ENCODE data around the gene LIPA.
A peak's percentile ranks its signal among the peaks of the same experiment; 100 is the strongest.

Gene LIPA

DNA sequence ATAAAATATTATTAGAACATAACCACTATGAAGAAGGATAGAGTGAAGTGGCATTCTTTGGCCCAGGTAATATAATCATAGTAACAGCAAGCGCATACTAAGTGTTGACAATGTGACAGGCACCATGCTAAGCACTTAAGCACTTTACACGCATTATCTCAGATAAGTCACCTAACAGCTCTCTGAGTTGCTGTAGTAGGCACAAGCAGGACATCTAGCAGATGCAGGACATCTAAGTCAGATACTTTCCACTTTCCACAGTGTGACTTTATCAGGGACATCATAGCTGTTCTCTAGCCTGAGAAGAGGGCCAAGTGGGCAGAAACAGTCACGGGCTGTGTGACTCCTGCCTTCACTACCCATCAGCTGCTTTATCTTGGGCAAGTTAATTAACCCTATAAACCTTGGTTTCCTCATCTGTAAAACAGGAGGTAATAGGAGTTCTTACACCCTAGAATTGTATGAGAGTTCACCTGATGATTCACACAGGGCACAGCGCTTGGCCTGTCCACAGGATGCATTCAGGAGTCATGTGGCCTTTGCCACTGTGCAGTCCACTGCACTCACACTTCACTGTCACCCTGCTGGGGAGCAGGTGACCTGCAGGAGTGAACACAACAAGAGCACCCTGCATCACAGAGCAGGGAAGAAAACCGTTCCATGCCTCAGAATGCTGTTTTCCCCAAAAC is 12.5 kb downstream of the LIPA start:
- DNase-seq, result no peak

DNA sequence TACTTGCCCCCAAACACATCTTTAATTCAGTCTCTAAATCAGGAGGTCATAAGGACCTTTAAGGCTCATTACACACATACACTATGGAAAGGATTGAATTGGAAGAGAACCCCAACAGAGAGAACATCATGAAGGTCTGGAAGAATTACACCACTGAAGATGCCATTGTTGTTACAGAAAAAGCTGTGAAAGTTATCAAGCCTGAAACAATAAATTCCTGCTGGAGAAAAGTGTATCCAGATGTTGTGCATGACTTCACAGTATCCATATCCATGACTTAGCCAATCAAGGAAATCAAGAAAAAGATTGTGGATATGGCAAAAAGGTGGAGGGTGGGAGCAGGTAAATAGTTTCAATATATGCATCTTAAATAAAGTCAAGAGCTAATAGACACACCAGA is 13.7 kb downstream of the LIPA start:
- DNase-seq, result no peak

DNA sequence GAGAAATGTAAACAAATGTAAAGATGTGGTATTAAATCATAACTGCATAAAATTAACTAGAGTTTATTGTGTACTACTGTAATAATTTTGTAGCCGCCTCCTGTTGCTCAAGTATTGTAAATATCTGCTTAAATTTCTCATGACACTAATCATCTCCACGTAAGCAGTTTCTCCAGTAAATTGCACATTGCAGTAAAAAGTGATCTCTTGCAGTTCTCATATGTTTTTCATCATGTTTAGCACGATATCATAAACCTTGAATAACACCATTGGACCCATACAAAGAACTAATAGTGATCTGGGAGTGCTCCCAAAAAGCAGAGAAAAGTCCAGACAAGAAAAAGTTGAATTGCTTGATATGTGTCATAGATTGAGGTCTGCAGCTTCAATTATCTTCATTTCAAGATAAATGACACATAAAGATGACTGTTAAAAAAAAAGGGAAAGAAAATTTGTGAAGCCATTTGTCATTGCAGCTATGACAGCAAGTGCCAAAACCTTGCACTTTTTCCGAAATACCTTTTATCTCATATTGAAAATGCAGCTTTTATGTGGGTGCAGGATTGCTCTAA is 15.3 kb downstream of the LIPA start:
- DNase-seq, result no peak

DNA sequence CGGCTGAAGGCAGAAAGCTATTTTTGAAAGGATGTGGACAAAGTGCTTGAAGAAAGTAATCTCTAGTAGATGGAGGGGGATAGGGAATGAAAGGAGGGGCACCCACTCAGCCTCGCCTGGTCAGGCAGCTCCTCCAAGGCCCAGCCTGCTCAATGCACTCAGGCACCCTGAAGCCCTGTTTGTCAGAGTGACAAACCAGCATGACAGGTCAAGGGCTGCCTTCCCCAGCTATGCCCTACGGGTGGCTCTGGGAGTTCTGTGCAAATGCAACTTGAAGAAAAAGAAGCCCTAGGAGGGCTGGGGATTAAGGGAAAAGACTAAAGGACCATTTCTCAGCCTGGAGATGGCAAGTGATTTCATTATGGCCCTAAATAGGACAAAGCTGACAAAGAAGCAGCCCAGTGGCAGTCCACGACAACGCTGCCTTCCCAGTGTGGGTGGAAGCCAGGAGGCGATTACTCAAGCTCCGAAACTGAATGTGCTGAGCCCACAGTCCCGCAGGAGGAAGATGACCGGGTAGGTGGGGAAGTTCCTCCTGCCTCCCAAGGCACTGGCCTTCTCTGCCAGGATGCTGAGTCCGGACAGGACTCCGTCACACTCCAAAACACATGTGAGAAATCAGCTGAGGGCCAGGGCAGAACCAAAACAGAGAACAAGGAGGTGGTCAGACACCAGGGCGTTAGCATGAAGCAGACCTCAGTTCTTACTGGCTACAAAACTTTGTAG is 16.3 kb downstream of the LIPA start:
- no peak for DNase-seq

DNA sequence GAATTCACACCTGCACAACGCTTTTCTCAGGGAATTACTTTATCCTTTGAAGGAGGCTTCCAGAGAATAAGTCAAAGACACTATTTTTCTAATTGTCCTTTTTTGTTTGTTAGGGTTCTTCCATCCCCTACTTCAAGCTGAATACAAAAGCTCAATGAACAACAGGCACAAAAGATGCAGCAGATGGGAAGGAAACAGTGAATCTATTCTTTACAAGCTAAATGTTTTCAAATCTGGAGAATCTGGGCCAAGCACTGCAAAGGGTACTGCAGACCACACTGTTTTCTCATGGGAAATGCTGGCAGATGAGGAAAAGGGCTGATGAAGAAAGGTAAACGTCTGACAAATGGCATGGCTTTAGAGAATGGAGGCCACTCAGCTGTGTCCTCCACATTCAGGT is 18.5 kb downstream of the LIPA start:
- no peak for DNase-seq

DNA sequence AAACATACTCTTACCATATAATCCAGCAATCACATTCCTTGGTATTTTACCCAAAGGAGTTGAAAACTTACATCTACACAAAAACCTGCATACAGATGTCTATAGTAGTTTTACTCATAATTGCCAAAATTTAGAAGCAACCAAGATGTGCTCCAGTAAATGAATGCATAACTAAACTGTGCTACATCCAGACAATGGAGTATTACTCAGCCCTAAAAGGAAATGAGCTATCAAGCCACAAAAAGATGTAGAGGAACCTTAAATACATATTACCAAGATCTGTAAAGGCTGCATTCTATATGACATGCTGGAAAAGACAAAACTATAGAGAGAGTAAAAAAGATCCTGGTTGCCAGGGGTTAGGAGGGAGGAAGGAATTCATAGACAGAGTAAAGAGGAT is 22.6 kb downstream of the LIPA start:
- no peak for DNase-seq

DNA sequence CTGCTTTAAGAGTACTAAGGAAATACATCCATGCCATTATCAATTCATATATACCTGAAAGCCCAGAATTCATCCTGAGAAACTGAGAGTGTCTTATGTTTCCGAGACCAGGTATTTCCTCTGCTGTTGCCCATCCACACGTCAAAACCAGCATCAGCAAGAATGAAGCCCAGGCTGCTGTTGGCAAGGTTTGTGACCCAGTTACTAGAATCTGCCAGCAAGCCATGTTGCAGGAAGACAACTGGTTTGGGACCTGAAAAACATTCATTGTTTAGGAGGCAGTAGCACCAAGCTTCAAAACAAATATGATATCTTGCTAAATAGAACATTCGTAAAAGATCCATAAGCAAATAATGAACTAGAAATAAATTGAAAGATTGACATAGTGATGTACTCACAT is 23.4 kb downstream of the LIPA start:
- no peak for DNase-seq

DNA sequence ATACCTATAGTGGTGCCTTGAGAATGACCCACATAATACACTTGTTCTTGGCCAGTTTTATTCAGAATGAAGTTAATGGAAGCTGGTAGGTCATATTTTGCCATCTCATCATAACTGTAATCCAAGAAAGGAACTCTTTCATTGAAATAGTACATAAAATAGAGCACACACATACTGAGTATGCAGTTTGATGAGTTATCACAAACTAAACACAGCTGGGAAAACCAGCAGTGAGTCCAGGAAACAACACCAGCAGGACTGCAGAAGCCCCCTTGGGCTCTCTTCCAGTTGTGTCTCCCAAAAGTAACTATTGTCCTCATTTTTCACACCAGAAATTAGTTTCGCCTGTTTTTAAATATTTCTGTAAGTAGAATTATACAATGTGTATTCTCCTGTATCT is 24.7 kb downstream of the LIPA start:
- DNase-seq, result no peak

DNA sequence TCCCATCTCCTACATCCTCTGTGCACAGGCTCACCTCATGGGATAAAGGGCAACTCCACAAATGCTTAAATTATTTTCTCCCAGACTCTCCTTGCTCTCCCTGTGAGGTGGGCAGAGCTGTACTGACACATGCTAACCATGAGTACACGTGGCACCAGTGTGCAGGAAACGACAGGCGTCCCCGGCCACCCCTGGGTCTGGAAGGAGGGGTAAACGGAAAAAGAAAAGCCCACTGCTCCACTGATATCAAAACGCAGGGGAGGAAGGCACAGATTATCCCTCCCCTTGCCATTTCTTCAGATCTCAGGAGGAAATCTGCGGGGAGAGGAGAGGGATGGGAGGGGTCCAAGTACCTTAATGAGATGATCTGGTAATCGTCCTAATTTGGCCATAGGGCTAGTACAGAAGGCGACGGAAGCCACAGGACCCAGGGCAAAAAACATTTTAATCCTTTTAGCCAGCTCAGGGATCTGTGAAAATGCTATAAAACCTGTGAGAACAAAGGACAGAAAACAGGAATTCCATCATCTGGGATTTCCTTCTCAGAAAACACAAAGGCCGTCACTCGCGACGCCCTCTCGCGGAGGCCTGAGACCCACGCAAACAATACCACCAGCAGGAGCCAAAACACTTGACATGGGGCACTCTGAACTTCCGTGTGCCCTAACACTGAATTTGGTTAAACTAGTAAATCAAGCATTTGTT is 26.7 kb downstream of the LIPA start:
- DNase-seq, result no peak

DNA sequence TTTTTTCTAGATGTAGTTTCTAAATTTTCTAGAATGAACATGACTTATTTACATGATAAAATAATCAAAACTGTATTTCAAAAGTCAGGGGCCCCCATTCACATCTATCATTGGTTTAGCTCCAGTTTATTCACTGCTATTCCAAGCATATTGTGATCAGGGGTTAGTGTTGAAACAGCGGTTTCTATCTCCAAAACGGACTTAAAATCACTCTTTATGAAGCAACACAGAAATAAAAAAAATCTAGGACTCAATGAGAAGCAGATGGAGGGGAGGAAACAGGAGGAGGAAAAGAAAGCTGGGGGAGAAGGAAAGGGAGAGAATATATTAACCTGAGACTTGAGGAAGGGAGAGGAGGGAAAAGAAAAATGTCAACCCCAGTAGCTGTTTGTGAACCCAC is 29.7 kb downstream of the LIPA start:
- DNase-seq, result no peak

DNA sequence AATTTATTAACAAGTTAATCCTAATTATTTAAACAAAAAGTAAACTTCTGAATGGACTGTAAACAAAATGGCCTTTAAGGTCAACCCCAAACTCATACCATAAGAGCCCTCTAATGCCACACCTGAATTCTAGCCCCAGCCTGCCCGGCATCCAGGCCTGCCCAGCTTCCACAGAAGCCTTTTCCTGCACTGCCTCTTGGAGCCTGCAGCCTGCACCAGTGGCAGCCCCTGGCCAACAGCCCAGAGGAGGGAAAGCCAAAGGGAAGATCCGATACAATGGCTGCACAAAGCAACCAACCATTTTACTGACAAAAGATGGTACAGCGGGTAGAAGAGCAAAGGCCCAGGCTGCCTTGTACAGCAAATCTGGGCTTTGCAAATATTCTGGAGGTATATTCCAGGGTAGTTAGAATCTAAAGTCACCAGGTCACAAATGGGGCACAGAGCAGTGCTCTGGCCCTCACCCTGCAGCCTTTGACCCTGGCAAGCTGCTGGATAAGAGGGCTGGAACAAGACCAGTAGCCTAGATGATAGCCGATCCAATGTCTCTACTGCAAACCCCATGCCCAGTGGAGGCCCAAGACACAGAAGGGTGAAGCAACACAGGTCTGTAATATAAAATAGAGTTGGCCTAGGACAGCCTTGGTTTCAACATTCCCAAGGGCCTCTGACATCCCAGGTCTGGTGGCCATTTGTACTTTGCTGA is 31.9 kb downstream of the LIPA start:
- DNase-seq, result no peak

DNA sequence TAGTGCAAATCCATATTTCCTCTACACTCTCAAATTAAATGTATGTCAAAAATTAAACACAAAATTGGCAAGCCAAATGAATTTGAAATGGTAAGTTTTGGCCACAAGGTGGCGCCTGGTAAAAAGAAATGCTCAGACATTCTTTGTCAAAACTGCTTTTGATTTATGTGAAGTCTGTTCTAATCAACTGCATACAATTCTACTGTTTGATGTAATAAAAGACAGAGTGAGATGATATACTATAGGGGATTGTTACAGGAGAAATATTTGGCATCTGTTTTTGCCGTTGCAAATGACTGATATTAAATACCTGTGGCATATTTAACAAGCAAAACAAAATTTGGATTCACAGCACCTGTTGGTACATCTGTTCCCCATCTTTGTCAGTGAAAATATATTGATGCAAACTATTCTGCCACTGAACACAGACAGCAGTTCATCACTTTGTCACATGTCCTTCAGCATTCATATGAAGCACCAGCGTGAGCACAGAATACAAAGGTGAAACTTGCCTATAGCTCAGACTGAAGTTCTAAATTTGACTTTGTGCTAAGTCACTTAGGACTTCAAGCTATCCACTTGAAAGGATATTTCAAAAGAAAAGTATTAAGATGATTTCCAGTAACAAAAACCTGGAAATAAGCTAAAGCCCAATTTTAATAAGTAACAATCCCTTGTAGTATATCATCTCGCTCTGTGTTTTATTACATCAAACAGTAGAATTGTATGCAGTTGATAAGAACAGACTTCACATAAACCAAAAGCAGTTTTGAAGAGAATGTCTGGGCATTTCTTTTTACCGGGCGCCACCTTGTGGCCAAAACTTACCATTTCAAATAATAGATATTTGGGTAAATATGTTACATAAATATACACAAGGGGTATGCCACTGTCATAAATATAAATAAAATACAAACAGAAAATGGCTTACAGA is 34.3 kb downstream of the LIPA start:
- peak; percentile 59 for DNase-seq

DNA sequence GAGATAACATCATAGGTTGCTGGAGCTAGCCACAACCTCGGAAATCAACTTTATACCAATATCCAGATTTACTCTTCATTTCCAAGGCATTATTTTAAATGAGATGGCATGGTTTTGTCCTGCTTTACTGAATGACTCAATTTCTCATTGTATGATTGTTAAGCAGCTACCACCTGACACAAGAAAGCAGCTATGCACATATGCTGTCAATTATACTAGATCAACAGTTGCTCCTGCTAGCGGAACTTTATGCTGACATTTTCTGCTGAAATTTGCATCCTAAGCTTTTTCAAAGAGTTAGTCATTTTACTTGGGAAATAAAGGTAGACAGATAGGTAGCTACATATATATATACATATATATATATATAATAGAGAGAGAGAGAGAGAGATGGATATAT is 35.5 kb downstream of the LIPA start:
- DNase-seq, result no peak

DNA sequence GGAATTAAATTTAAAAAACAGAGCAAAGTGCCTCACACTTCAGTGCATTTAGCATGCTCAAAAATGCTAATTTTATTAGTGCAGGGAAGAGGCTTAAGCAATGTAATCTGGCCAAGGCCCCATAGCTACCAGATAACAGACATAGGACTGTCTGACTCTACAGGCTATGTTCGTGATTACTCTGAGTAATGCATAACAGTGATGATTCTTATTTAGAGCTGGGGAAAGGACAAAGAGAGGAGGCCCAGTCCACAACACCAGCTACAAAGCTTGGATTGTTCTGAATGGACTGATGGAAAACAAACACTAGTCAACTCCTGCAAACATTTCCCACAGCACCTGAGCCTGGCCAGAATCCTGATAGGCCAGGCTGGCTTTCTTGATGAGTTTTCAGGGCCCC is 36.1 kb downstream of the LIPA start:
- no peak for DNase-seq

DNA sequence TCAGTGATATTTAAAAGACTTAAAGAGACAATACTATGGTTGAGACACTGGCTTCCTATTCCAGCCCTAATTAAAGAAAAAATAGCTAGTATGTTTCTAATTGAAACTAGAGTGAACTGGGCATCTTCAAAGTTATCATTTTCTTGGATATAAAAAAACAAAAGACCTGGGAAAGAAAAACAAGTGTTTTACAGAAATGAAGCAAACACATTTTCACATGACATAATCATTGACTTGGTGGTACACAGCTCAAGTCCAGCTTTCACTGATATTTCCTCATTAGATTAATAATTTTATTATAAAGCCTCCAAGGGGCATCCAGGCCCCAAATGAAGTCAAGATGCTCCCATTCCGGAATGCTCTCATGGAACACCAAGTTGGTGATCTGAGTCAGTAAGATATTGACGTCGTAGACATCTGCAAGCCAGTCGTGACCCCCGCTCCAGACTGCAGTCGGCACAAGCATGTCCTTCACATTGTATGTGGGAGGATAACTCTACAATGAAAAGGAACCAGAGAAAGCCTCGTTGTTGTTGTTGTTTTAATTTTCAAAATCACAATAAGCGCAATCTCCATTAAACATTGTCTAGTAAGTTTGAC is 36.9 kb downstream of the LIPA start:
- DNase-seq, result no peak

DNA sequence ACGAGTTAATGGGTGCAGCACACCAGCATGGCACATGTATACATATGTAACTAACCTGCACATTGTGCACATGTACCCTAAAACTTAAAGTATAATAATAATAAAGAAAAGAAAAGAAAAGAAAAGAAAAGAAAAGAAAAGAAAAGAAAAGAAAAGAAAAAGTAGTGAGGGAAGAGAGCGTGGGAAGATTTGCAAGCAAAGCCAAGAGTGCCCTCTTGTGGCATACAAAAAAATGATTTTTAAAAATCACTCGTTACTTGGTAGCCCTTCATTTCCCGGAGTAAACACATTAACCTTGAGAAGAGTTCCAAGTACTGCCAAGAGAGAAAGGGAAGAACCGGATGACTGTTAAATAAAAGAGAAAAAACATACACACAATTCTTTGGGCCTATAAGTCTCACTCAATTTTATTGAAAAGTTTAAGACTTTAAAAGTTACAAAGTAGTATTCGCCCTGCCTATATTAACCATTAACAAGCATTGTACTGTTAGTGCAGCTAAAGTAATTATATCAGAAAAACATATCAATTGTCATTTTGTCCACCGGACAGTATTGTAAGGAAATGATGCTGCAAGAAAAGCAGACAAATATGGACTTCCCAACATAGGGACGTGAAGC is 38.3 kb downstream of the LIPA start:
- peak; percentile 57 for DNase-seq

DNA sequence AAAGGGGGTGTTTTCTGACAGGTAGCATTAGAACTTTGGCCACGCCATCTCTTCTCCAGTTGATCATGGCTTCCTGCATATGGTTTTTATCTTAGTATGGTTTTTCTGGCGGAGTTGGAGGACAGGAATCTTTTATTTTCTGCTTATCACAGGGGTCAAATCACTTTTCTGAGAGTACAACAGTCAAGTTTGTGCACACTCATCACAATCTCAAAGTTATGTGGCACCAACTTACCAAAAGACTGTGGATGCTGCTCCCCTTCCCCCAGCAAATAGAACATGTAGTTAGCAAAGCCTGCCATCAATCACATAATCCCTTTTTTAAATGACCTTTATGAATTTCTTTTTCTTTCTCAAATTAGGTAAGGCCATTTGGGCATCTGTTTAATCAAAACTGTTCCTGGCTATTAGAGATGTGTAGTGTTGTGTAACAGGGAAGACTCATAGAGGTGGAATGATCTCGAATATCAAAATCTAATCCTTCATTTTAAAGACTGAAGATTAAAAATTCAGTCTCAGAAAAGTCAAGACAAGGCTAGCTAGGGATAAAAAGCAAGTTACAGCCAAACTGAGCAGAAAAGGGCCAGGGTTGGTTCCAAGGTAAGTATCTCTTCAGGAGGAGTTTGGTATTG is 40.7 kb downstream of the LIPA start:
- DNase-seq, result peak; percentile 42

DNA sequence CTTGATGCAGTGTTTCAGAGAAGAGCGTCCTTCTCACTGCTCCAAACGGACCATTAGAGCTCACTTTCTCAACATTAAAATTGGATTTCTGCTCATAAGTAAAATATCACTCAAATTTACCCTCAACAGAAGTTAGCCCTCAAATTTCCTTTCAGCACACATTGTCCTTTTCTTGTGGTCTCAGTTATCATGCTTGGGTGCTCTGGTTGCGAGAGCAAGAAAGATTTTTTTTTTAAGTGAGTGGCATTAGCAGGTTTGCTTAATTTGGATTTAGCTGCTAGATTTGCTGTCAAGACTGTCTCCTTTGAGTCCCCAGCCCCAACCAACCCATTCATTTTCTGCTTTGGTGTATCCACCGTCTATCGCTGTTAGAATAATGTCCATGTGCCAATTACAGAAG is 41.9 kb downstream of the LIPA start:
- DNase-seq, result no peak

DNA sequence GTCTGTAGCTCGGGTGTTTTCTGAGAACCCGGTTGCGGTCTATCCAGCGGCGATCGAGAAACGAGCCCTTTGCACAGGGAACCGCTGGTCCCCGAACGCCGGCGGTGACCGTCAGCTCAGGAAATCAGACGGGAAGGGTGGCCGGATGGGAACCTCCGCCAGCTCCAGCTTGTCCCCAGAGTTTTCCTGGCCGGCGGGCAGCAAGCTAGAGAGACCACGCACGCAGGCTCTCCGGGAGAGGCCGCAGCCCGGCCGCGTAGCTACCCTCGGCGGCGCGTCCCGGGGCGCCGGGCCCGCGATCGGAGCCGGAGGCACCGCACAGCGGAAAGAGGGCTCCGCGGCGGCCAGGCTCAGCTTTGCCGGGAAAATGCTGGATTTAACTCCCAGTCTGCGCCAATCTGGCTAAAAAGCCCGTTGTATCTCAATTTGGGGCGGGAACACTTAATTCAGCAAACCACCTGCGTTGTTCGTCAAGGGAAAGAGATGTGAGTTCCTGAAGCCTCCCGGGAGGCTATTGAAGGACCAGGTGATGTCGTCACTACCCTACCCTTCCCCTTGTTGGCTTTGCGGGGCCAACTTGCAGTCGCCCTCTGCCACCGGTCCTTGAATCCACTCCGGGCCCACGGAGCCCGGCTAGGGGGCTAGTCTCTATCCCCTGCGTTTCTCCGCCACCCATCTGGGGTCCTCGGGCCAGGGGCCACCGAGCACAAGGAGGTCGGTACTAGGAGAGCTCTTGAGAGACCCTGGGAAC is 43.6 kb downstream of the LIPA start:
- peak; percentile 13 for DNase-seq

Measured in HCEC 1CT (cell line).